Vagina (tissue), 2 donors: ENCODE data around the gene TGFBR3. TPM values are rescaled to one million over a fixed set of nuclear protein-coding genes. Genes with fewer than 3 reads are reported as not detected.
A peak's percentile ranks its signal among the peaks of the same experiment; 100 is the strongest.

ENCODE experiments used
- DNase-seq, 2 donors: peaks; one replicate each; pipeline ENCODE4 v3.0.0-alpha.2; 2017; ENCODE audit errors: extremely low spot score in 2 of 2
- H3K27ac ChIP-seq: fragments of 200-600 bp; sonication (generic); one replicate; pipeline ENCODE4 v1.5.1; 2019
- H3K27me3 ChIP-seq: fragments of 200-600 bp; sonication (generic); one replicate; pipeline ENCODE4 v1.5.1; 2019
- H3K36me3 ChIP-seq, 2 donors: fragments of 200-600 bp; sonication (generic); one replicate each; pipeline ENCODE4 v1.5.1; 2017 to 2019
- H3K4me1 ChIP-seq: fragments of 200-600 bp; sonication (generic); one replicate; pipeline ENCODE4 v1.5.1; 2019
- H3K4me3 ChIP-seq, 2 donors: fragments of 200-600 bp; sonication (generic); 1 replicate in 1 of 2; 2 replicates in 1 of 2; pipeline ENCODE4 v1.5.1; 2016 to 2019
- H3K9me3 ChIP-seq: fragments of 200-600 bp; sonication (generic); one replicate; pipeline ENCODE4 v1.5.1; 2019
- CTCF ChIP-seq, 3 experiments: fragments of 450-650 bp in 2 of 3; fragments of 200-600 bp in 1 of 3; sonication (generic) in 1 of 3; IDR thresholded peaks; one replicate each; pipeline ENCODE4 v1.5.1; 2017 to 2019; ENCODE audit warnings: antibody characterized with exemption in 3 of 3, mild to moderate bottlenecking in 2 of 3, moderate library complexity in 2 of 3
- POLR2A ChIP-seq, 2 donors: fragments of 450-650 bp; IDR thresholded peaks; one replicate each; pipeline ENCODE4 v1.6.1; 2017; ENCODE audit warnings: antibody characterized with exemption in 2 of 2, mild to moderate bottlenecking in 2 of 2, moderate library complexity in 2 of 2
- POLR2AphosphoS5 ChIP-seq, 2 donors: sonication (generic); formaldehyde crosslinking; IDR thresholded peaks; one replicate each; pipeline ENCODE4 v1.9.0; 2017; ENCODE audit warnings: antibody characterized with exemption in 2 of 2, mild to moderate bottlenecking in 2 of 2, low read depth in 1 of 2; ENCODE audit not compliant: insufficient read depth in 1 of 2
- intact Hi-C: fragments of 100-400 bp; cut with DNase I; formaldehyde crosslinking; loops from one replicate; pipeline ENCODE4 v1.15.1; 2023
- total RNA-seq: library from RNA; depleted of rRNA; stranded (reverse); fragments of >200 nt; gene quantifications from one replicate; pipeline ENCODE4 v1.2.3, GENCODE V29; 2016

Gene TGFBR3
- total RNA-seq, 1 donor from 2014 or later: 221 TPM

- no peaks in the 10 kb centered on the region for H3K36me3 ChIP-seq
- no peak for TF ChIP-seq CTCF (IDR thresholded peaks at IDR 0.05)
- TF ChIP-seq POLR2AphosphoS5 (IDR thresholded peaks at IDR 0.05; ENCODE audit: insufficient read depth in 1 of 2, low read depth in 1 of 2): no peak
- no peak for TF ChIP-seq POLR2A (IDR thresholded peaks at IDR 0.05)
- DNase-seq: no peak
- intact Hi-C loops: no loop called here
- peaks cover 75% of the 10 kb centered on the region for H3K4me1 ChIP-seq
- no peaks in the 10 kb centered on the region for H3K9me3 ChIP-seq
- no peak overlapping the region for H3K4me3 ChIP-seq
- H3K27me3 ChIP-seq: no peaks in the 10 kb centered on the region
- peak overlapping the region; percentile 63 for H3K27ac ChIP-seq
Measured at GRCh38 chr1:91796390-91796654, 89.6 kb downstream of the TGFBR3 start.

- Histone ChIP-seq H3K4me1 (peaks cover 75% of the 10 kb centered on the region), H3K9me3 (no peaks in the 10 kb centered on the region), H3K27ac (peak overlapping the region; percentile 63), H3K27me3 (no peaks in the 10 kb centered on the region), H3K4me3 (no peak overlapping the region), H3K36me3 (no peaks in the 10 kb centered on the region)
- intact Hi-C loops: no loop called here
- no peak for DNase-seq
- no peak for TF ChIP-seq CTCF (IDR thresholded peaks at IDR 0.05)
- TF ChIP-seq POLR2AphosphoS5 (IDR thresholded peaks at IDR 0.05; ENCODE audit: insufficient read depth in 1 of 2, low read depth in 1 of 2): peak in 1 of 2 donors; percentile 49
- no peak for TF ChIP-seq POLR2A (IDR thresholded peaks at IDR 0.05)
Measured at GRCh38 chr1:91795591-91796389, 90.2 kb downstream of the TGFBR3 start.

GRCh38 chr1:91793877-91794276 lies 92.1 kb downstream of the TGFBR3 start:
- H3K27ac ChIP-seq: no peak overlapping the region
- intact Hi-C loops: no loop called here
- H3K36me3 ChIP-seq: no peaks in the 10 kb centered on the region

GRCh38 chr1:91793189-91793588 lies 92.8 kb downstream of the TGFBR3 start:
- H3K4me1 ChIP-seq: peaks cover 79% of the 10 kb centered on the region
- no peaks in the 10 kb centered on the region for H3K36me3 ChIP-seq
- peak overlapping the region; percentile 78 for H3K27ac ChIP-seq
- TF ChIP-seq POLR2AphosphoS5 (IDR thresholded peaks at IDR 0.05; ENCODE audit: insufficient read depth in 1 of 2, low read depth in 1 of 2) (no peak), POLR2A (IDR thresholded peaks at IDR 0.05) (no peak), CTCF (IDR thresholded peaks at IDR 0.05) (no peak)
- no peak overlapping the region for H3K4me3 ChIP-seq
- H3K9me3 ChIP-seq: no peaks in the 10 kb centered on the region
- no peaks in the 10 kb centered on the region for H3K27me3 ChIP-seq
- DNase-seq: no peak
- intact Hi-C loops: no loop called here

More at GRCh38 chr1:91793877-91794276, 92.1 kb downstream of the TGFBR3 start:
- Histone ChIP-seq H3K27me3 (no peaks in the 10 kb centered on the region), H3K4me3 (no peak overlapping the region), H3K4me1 (peaks cover 79% of the 10 kb centered on the region), H3K9me3 (no peaks in the 10 kb centered on the region)
- TF ChIP-seq CTCF (IDR thresholded peaks at IDR 0.05) (no peak), POLR2AphosphoS5 (IDR thresholded peaks at IDR 0.05; ENCODE audit: insufficient read depth in 1 of 2, low read depth in 1 of 2) (no peak), POLR2A (IDR thresholded peaks at IDR 0.05) (no peak)
- DNase-seq: no peak

GRCh38 chr1:91792489-91793071 lies 93.4 kb downstream of the TGFBR3 start:
- TF ChIP-seq POLR2A (IDR thresholded peaks at IDR 0.05): no peak
- peak in 1 of 2 donors; percentile 11 for TF ChIP-seq POLR2AphosphoS5 (IDR thresholded peaks at IDR 0.05; ENCODE audit: insufficient read depth in 1 of 2, low read depth in 1 of 2)
- TF ChIP-seq CTCF (IDR thresholded peaks at IDR 0.05): no peak
- peak overlapping the region; percentile 78 for H3K27ac ChIP-seq
- H3K36me3 ChIP-seq: no peaks in the 10 kb centered on the region
- intact Hi-C loops: no loop called here
- no peaks in the 10 kb centered on the region for H3K9me3 ChIP-seq
- H3K4me3 ChIP-seq: no peak overlapping the region
- no peaks in the 10 kb centered on the region for H3K27me3 ChIP-seq
- peak in 1 of 2 donors; percentile 64 for DNase-seq
- peaks cover 79% of the 10 kb centered on the region for H3K4me1 ChIP-seq
